ENCODE data around the gene ATXN7L2.

DNA sequence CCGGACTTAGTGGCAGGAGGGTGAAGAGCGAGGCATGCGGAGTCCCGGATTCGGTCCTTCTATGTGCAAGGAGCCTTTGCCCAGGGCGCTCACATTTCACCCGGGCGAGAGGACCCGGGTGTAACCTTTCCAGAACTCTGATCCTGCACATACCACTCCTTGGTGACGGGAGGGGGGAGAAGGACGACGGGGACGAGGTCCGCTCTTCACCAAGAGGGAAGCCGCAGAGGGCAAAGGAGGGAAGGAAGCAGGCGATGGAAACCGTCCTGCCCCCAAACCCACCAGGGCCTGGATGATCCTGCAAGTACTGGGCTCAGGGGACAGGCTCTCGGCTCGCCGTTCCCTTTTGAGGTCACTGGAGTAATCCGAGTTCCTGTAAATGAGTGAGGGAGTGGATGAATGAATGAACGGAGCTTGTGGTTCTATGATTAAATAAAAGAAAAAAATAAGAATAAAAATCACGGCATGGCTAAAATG, 16.4 kb upstream of the ATXN7L2 start:
- TF ChIP-seq POLR2AphosphoS5 (IDR thresholded peaks at IDR 0.05; ENCODE audit: low read depth, low read length) (no peak), TAF1 (IDR thresholded peaks at IDR 0.05; ENCODE audit: borderline replicate concordance, insufficient read depth, low read length) (no peak), REST (IDR thresholded peaks at IDR 0.05; ENCODE audit: insufficient read depth in 1 of 2, low read depth in 2 of 2, low read length in 2 of 2) (no peak)
